BLaER1 (cell line): ENCODE measurements around the gene ING4.

Source experiments
- H3K27ac ChIP-seq: shearing (Covaris generic); formaldehyde crosslinking; 2 replicates; pipeline ENCODE4 v1.8.1; 2022
- H3K27me3 ChIP-seq: shearing (Covaris generic); formaldehyde crosslinking; 2 replicates; pipeline ENCODE4 v1.8.1; 2022
- H3K36me3 ChIP-seq: shearing (Covaris generic); formaldehyde crosslinking; 2 replicates; pipeline ENCODE4 v1.8.1; 2022
- H3K4me1 ChIP-seq: shearing (Covaris generic); formaldehyde crosslinking; 2 replicates; pipeline ENCODE4 v1.8.1; 2022
- H3K4me2 ChIP-seq: shearing (Covaris generic); formaldehyde crosslinking; 2 replicates; pipeline ENCODE4 v1.8.1; 2022
- H3K4me3 ChIP-seq: shearing (Covaris generic); formaldehyde crosslinking; 2 replicates; pipeline ENCODE4 v1.8.1; 2022
- H3K9ac ChIP-seq: shearing (Covaris generic); formaldehyde crosslinking; 2 replicates; pipeline ENCODE4 v1.8.1; 2022
- H3K9me3 ChIP-seq: shearing (Covaris generic); formaldehyde crosslinking; 2 replicates; pipeline ENCODE4 v1.8.1; 2022
- H4K20me1 ChIP-seq: shearing (Covaris generic); formaldehyde crosslinking; 2 replicates; pipeline ENCODE4 v1.8.1; 2022
- Cebpa-rat ChIP-seq: shearing (Covaris generic); IDR thresholded peaks from 2 replicates; pipeline ENCODE4 v1.8.1; 2022

ING4 gene

DNA sequence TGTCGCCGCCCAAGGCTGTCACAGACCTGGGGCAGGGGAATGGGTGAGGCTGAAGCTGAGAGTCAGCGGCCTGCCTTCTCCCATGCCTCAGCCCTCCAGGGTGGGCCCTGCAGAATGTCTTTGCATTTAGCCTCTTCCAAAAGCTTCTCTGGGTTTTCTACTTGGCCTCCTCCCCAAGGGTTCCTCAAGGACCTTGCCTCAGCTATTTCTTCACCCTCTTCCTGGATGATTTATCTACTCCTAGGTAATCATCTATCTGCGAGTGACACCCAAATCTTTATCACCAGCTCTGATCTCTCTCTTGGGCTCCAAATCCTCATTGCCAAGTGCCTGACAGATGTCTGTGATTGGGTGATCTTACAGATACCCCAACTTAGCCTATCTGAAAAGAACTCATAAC is 22.4 kb downstream of the ING4 start:
- Histone ChIP-seq H3K4me2 (no peak overlapping the region), H3K27me3 (no peaks in the 10 kb centered on the region), H3K9me3 (peaks cover 31% of the 10 kb centered on the region), H3K36me3 (peaks cover 18% of the 10 kb centered on the region; the same call in 1 of the 2 replicates), H4K20me1 (no peaks in the 10 kb centered on the region), H3K9ac (no peak overlapping the region), H3K4me1 (peaks cover 74% of the 10 kb centered on the region), H3K27ac (no peak overlapping the region), H3K4me3 (no peak overlapping the region)
- no peak for TF ChIP-seq Cebpa-rat

DNA sequence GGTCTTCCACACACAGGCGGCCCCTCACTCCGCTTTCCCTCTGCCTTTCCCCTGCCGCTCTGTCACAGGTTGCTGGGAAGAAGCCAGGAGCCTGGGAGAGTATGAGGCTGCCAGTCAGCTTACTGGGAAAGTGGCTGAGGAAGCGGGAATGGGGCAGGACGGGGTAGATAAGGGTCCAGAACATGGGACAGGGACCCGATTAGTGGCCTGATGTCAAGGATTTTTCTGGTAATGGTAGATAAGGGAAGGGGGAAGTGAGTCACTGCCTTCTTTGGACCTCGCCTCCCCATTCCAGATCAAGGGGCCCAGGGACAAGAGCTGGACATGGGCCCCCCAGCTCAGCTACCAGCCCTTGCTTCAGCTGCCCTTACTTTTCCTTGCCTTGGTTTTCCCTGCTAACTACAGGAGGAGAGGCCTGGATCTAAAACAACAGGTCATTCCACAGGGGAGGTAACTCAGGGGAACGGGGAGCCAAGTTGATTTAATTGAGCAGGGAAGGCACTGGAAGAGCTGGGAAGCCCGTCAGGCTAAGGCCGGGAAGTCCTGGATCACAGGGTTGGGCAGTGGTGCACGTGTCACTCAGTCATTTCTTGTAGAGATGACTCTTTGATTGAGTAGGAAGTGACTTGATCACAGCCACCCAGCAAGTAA is 23.6 kb downstream of the ING4 start:
- peak overlapping the region; percentile 38 for H3K4me3 ChIP-seq
- peaks cover 16% of the 10 kb centered on the region; the same call in 1 of the 2 replicates for H3K36me3 ChIP-seq
- no peaks in the 10 kb centered on the region for H3K27me3 ChIP-seq
- H3K4me1 ChIP-seq, result peaks cover 75% of the 10 kb centered on the region
- H3K4me2 ChIP-seq, result peak overlapping the region; percentile 97
- peaks cover 19% of the 10 kb centered on the region for H3K9me3 ChIP-seq
- TF ChIP-seq Cebpa-rat, result no peak
- H3K27ac ChIP-seq, result peak overlapping the region; percentile 97
- no peaks in the 10 kb centered on the region for H4K20me1 ChIP-seq
- H3K9ac ChIP-seq, result peak overlapping the region; percentile 74

DNA sequence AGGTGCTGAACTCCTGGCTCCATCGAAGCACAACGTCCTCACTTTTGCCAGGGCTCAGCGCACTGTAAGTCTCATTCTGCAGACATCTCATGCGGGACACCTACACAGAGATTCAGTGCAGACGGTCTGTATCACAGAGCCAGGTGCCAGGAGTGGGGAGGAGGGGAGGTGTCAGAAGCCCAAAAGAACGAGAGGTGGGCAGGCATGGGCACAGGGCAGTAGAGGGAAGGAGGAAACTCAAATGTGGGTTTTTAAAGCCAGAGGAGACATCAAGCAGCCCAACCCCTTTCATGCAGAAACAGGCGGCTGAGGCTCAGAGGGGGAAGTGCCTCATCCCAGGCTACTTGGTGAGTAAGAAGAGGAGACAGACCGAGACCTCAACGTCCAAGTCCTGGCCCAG is 24.6 kb downstream of the ING4 start:
- H3K4me3 ChIP-seq, result peak overlapping the region; percentile 38
- H3K27ac ChIP-seq, result peak overlapping the region; percentile 97
- peak overlapping the region; percentile 97 for H3K4me2 ChIP-seq
- no peaks in the 10 kb centered on the region for H4K20me1 ChIP-seq
- H3K4me1 ChIP-seq, result peaks cover 75% of the 10 kb centered on the region
- no peaks in the 10 kb centered on the region for H3K27me3 ChIP-seq
- peak overlapping the region; percentile 74 for H3K9ac ChIP-seq
- TF ChIP-seq Cebpa-rat, result no peak
- peaks cover 10% of the 10 kb centered on the region for H3K9me3 ChIP-seq
- H3K36me3 ChIP-seq, result peaks cover 6% of the 10 kb centered on the region; the same call in 1 of the 2 replicates

DNA sequence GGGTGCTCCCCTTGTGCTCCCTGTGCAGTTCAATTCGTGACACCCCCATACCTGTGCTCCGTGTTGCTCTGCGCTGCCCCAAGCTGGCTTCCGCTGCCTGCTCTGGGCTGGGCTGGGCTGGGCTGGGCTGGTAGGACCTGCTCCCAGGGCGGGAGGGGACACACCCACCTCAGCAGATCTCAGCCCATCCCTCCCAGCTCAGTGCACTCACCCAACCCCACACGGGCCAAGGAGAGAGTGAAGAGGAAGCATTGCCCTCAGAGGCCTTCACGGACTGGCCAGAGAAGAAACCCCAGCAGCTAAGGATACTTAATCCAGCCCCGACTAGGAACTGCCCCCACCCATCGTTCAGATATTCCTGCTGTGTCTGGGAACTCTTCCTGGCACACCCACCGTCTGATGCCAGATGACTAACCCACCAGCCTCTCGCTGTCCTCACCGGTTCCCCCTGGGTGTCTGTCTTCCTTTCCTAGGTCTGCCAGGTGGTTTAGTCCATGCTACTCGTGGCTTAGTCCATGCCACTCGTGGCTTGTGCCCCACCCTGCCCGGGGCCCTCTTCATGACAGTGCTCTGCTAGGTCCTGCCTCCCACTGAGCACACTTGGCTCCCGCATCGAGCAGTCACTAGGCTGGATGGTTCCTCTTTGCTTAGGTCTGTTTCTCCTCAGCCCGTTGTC is 26.9 kb downstream of the ING4 start, which contains the start of gene LPAR5:
LPAR5 (minus strand) TSS at position 104 of the 676 bp plus-strand sequence. CDS start 14,711 bp downstream, outside the sequence.
- H3K4me2 ChIP-seq, result peak within 1 kb of the TSS; percentile 97
- peaks cover 93% of the 10 kb centered on the region for H3K4me1 ChIP-seq
- peak within 1 kb of the TSS; percentile 89 for H3K9ac ChIP-seq
- H3K27ac ChIP-seq, result peak within 1 kb of the TSS; percentile 97
- H4K20me1 ChIP-seq, result no peaks in the 10 kb centered on the region
- H3K27me3 ChIP-seq, result no peaks in the 10 kb centered on the region
- no peaks in the 10 kb centered on the region for H3K36me3 ChIP-seq
- H3K4me3 ChIP-seq, result peak within 1 kb of the TSS; percentile 68
- no peaks in the 10 kb centered on the region for H3K9me3 ChIP-seq
- TF ChIP-seq Cebpa-rat, result no peak

DNA sequence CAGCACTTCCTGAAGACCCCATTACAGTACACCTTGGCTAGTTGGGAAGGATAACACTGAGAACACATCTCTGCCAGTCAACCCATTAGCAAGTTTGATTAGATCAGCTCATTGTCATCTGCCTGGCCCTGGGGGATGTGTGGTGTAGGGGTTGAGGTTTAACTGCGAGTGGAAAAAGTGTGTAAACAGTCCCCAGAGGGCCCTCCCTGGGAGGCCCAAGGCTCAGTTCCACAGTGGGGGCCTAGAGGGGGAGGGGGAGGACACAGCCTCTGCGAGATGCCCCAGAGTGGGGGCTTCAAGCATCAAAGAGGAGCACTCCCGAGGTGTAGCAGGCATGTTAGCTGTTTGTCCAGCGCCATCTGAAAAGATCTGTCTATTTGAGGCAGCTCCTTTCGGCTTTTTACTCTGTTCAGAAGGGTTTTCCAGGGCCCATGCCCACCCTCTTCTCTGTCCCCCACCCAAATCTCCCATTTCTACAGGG is 27.5 kb downstream of the ING4 start:
- Histone ChIP-seq H4K20me1 (no peaks in the 10 kb centered on the region), H3K27me3 (no peaks in the 10 kb centered on the region), H3K9me3 (no peaks in the 10 kb centered on the region), H3K9ac (peak overlapping the region; percentile 89), H3K4me3 (peak overlapping the region; percentile 68), H3K27ac (peak overlapping the region; percentile 97), H3K4me2 (peak overlapping the region; percentile 97), H3K4me1 (peaks cover 95% of the 10 kb centered on the region), H3K36me3 (no peaks in the 10 kb centered on the region)
- no peak for TF ChIP-seq Cebpa-rat

DNA sequence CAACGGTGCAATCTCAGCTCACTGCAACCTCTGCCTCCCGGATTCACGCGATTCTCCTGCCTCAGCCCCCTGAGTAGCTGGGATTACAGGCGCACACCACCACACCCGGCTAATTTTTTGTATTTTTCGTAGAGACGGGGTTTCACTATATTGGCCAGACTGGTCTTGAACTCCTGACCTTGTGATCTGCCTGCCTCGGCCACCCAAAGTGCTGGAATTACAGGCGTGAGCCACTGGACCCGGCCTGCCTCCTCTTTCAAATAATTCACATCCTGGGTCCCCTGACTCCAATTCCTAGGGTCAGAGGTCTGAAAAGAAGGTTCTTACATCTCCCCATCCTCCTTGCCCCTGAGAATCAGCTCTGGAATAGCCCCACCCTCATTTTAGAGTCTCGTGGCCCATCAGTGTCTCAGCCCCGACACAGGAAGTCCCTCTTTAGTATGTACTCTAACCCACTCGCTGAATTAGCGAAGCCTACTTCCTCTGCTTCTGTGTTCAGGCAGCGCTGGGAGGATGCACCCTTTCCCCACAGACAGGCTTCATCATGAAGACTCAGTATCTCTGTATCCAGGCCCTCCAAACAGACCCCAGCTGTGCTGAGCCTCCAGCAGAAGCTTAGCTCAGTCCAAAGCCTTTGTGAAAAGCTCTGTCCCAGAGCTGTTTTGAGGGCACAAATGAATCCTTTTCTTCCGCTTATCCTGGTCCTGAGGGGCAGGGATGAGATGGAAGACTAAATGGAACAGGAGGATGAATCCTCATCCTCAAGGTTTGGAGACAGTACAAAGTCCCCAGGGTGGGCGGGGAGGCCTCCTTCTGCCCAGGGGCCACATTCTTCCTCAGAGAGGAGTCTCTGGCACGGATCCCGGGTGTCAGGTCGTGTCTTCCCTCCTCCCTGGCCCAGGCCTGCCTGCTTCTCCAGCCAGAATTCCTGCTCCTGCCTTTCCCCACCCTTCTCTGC is 30.6 kb downstream of the ING4 start:
- H3K27me3 ChIP-seq, result no peaks in the 10 kb centered on the region
- H3K4me2 ChIP-seq, result peak overlapping the region; percentile 97
- peaks cover 93% of the 10 kb centered on the region for H3K4me1 ChIP-seq
- H4K20me1 ChIP-seq, result no peaks in the 10 kb centered on the region
- H3K27ac ChIP-seq, result peak overlapping the region; percentile 97
- H3K4me3 ChIP-seq, result peak overlapping the region; percentile 68
- no peaks in the 10 kb centered on the region for H3K9me3 ChIP-seq
- peak overlapping the region; percentile 89 for H3K9ac ChIP-seq
- H3K36me3 ChIP-seq, result no peaks in the 10 kb centered on the region
- no peak for TF ChIP-seq Cebpa-rat

DNA sequence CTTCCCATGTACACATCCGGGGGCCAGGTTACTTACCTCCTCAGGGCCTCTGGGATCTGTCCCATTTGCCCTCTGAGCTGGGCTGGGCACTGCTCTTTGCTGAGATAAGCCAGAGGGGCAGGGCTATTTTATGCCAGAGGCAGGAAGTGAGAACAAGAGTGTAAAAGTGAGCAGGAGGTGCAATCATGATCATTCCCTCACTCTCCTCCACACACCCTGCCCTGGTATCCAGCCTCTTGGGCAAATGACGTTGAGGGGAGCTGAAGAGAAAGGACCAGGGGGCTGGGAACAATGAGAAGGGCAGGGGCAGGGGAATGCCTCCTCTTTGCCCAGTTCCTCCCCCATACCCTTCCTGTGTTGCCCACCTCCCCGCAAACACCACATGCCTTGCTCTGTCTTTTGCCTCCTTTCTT is 31.4 kb downstream of the ING4 start:
- Histone ChIP-seq H4K20me1 (no peaks in the 10 kb centered on the region), H3K4me2 (peak overlapping the region; percentile 97), H3K27me3 (no peaks in the 10 kb centered on the region), H3K9me3 (no peaks in the 10 kb centered on the region), H3K4me3 (peak overlapping the region; percentile 68), H3K36me3 (no peaks in the 10 kb centered on the region), H3K4me1 (peaks cover 93% of the 10 kb centered on the region), H3K27ac (peak overlapping the region; percentile 97), H3K9ac (peak overlapping the region; percentile 89)
- no peak for TF ChIP-seq Cebpa-rat

DNA sequence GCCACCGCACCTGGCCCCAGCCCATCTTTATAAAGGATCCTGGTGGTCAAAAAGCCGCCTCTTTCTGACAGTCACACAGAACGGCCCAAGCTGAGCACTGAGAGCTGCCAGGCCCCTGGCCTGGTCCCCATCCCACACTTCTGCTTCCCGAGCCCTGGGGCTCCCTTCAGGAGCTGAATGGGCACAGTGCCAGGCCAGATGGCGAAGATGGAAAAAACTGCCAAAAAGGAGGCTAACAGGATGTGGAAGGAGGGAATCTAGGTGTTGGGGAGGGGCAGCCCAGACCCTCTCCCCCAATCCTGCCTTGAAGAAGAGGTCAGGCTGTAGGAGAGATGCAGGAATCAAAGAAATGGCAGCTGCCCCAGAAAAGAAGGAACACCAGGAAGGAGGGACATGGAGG is 32.2 kb downstream of the ING4 start:
- Histone ChIP-seq H3K36me3 (no peaks in the 10 kb centered on the region), H3K4me1 (peaks cover 93% of the 10 kb centered on the region), H3K27me3 (no peaks in the 10 kb centered on the region), H3K9me3 (no peaks in the 10 kb centered on the region), H3K4me2 (peak overlapping the region; percentile 97), H3K27ac (peak overlapping the region; percentile 97), H3K4me3 (peak overlapping the region; percentile 68), H4K20me1 (no peaks in the 10 kb centered on the region), H3K9ac (peak overlapping the region; percentile 89)
- TF ChIP-seq Cebpa-rat, result no peak

DNA sequence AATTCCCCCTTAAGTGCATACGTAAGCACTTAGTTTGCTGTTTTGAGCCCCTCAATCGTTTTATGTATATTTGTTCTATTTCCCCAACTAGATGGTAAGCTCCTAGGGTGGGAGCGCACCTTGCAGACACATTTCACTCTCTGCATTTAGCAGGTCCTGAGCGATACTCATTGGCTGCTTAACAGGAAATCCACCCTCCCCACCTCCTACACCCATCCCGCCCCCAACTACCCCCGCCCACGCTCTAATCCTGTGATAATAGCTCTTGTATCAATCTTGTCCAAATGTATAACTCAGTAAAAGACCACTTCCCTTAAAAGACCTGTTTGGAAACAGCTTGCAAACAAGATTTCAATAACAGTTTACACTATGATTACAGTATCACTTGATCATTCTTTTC is 35.3 kb downstream of the ING4 start:
- 0 out of 2 replicates have a peak, but pooled peaks cover 6% of the 10 kb centered on the region for H3K36me3 ChIP-seq
- peak overlapping the region; percentile 63 for H3K4me3 ChIP-seq
- H3K4me2 ChIP-seq, result peak overlapping the region; percentile 97
- H3K27ac ChIP-seq, result peak overlapping the region; percentile 82
- no peaks in the 10 kb centered on the region for H4K20me1 ChIP-seq
- H3K27me3 ChIP-seq, result no peaks in the 10 kb centered on the region
- TF ChIP-seq Cebpa-rat, result no peak
- peak overlapping the region; percentile 69 for H3K9ac ChIP-seq
- H3K4me1 ChIP-seq, result peaks cover 94% of the 10 kb centered on the region
- no peaks in the 10 kb centered on the region for H3K9me3 ChIP-seq
